ENCODE results near the gene HORMAD2.
A peak's percentile ranks its signal among the peaks of the same experiment; 100 is the strongest.
"Not testable (repeated sequence)": the region's sequence is repeated elsewhere in the genome, so short reads cannot be mapped to it uniquely, and the experiment has no call there.

HORMAD2 gene

DNA sequence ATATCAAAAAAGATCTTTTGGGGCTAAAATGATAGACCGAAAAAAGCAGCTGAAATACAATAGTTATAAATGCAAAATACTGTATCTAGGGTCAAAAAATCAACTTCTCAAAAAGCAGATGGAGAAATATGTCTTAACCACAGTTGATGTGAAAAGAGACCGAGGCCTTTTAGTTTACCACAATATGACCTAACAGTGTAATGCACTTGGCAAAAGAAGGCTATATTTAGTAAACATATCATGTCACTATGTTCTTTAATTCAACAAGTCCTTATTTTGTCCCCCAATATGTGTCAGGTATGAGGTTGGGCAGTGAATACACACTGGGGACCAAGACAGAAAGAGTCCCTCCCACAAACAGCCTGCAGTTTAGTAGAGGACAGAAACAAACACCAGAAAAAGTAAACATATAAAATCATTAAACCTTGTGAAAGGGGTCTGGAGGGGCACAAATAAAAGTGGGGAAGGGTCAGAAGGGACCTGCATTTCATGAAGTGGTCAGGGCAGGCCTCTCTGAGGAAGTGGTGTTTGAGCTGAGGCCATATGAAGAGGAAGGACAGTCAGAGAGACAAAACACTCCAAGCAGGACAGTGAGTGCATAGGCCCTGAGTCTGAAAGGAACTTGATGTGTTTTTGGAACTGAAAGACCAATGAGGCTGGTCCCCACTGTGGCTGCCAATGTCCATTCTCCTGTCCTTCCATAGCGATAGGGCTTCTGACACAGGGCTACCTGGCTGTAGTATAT lies 112.9 kb downstream of the HORMAD2 start:
- DNase-seq, result no peak

- DNase-seq, result no peak
Measured at GRCh38 chr22:30195245-30196140, 115.2 kb downstream of the HORMAD2 start.

DNA sequence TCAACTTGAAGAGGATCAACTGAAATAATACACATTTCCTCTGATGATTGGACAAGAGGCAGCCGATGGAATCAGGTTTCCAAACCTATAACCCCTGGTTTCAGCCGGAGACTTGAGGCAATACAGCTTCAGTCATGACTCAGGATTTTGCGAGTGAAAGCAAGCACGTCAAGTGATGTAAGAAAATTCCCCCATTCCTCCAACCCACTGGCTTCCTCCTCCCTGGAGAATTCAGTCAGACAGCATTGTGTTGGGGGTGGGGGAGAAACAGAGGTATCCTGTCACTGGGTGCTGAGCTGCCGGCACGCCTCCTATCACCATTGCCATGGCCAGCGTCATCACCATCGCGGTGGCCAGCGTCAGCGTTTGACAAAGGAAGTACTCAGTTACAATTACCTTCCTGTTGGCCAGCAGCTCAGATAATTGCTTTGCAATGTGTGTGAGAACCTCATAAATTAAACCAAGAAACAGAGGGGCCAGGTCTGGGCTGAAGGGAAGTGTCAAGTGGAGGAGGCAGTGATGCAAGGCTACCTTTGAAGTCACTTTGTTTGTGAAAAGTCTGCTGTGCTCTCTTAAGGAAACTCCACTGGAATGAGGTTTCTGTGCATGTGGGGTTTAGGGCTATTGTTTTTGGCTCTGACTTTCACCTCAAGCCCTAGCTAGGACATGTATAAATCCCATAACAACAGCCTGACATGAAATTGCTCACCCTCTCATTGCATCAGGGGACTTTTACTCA lies 116.0 kb downstream of the HORMAD2 start:
- peak; percentile 43 to 54 for DNase-seq

DNA sequence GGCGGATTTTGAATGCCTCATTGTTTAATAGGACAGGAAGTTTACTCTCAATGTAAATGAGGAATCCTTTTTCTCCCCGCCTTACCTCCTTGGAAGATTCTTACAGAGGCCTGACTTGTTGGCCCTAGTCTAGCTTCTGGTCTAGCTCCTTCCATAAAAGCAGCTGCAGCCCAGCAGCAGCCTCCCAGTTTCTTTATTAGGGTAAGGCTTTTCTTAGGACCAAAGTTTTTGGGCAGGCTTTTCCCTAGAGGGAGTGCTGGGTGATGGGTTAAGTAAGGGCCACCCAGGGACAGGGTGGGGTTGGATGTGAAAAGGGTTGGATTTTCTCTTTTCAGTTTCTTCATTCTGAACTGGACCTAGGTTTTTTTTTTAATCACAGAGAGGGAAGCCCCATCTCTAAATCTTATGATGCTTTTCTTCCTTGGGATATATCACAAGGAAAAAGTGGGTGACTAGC lies 116.6 kb downstream of the HORMAD2 start:
- DNase-seq, result peak in 1 of 2 donors; percentile 41

DNA sequence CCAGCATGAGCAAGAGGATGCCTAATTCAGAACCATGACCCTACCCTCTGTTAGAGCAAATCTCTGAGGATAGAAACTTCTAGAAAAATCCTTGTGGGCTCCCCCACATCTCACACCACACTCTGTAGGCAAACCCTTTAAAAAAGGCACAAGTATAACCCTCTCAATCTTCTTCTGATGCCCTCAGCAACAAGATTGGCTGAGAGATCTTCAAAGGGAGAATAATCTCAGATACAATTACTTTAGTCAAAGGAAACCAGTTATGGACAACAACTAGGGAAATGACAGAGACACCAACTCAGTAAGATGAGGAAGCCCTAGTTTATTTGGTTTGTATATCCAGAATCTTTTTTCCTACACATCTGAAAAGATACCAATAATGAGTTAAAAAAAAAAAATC lies 117.1 kb downstream of the HORMAD2 start:
- DNase-seq, result no peak

GRCh38 chr22:30198152-30198825 lies 118.0 kb downstream of the HORMAD2 start:
- DNase-seq, result no peak

- DNase-seq, result no peak
Measured at GRCh38 chr22:30198921-30199320, 118.7 kb downstream of the HORMAD2 start.

GRCh38 chr22:30200905-30201304 lies 120.6 kb downstream of the HORMAD2 start:
- DNase-seq, result not testable (repeated sequence)

DNA sequence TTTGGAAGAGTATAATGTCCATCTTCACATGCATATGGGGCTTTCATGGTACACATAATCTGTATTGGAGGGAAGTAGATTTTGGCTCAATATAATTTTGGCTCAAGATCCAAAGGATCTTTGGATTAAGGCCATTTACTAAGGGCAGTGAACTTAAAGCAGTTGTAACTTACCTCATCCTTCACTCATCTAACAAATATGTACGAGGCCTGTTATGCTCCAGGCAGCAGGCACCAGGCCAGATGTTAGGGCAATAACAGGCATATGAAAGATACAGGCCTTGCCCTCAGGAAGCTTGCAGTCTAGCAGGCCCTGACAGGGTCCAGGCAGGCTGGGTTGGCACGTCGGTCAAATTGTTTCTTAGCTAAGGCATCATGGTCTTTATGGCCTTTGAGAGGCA lies 121.7 kb downstream of the HORMAD2 start:
- DNase-seq, result no peak

DNA sequence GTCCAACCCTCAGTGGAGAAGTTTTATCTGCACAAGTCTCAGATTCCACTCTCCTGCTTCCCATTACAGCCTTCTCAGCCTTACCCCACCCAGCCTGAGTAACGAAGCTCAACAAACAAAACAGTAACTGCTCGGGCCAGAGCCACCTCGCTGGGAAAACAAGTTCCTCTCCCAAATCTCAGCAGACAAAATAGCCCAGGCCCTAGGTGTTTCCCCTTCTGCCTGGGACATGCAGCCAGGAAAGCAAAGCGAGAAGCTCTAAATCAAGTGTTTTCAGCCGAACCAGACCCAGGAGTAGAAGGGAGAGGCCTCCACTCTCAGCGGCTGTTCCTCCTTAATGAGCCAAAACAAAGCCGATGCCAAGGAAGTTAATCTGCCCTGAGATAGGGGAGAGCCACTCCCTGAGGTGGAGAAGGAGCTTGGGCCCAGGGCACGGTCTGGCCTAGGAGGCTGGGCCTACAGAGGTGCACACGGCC lies 122.3 kb downstream of the HORMAD2 start:
- DNase-seq, result no peak

DNA sequence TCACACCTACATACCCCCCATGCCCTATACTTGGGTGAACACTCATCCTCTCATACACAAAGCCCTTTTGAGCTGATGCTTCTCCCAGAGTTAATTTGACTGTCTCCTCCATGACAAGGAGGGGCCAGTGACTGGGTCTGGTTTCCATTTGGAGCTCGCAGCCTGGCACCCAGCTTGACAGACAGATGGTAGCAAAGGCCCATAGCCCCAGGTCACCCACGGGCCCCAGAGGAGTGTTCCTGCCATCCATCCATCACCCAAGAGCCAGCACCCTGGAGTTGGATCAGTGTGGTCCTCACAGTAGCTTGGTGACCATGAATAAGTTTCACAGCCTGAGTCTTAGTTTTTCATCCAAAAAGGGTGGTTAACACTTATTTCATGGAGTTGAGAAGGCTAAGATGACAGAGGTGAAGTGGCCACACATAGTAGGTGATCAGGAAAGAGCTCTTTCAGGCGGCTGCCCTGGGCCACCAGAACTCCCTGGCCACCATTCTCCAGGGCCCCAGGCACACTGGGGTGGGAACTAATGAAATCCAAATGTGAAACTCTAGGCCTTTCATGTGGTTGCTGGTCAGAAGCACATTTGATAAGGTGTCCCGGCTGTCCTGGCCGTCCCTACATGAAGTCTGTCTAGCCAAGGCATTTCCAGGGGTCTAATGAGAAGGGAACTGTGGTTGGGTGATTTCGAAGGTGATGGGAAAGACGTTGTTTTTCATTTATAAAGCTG lies 123.9 kb downstream of the HORMAD2 start:
- DNase-seq, result no peak

DNA sequence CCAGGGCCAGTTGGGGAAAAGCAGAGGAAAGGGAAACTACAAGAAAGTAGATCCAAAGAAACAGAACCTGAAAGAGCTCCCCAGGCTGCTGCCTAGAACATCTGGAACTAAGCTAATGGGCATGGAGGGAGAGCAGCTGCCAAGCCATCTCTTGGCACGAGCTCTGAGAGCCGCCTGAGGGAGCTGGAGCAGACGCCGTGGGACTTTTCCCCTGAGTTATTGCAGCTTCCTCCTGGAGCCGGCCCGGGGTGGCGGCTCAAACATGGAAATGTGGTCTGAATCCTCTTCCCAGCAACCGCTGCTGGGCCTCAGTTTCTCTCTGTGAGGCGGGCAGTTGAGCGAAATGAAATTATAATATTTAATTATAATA lies 124.5 kb downstream of the HORMAD2 start:
- DNase-seq, result no peak

GRCh38 chr22:30205281-30206115 lies 125.2 kb downstream of the HORMAD2 start:
- DNase-seq, result no peak

GRCh38 chr22:30206944-30207343 lies 126.7 kb downstream of the HORMAD2 start:
- no peak for DNase-seq

DNA sequence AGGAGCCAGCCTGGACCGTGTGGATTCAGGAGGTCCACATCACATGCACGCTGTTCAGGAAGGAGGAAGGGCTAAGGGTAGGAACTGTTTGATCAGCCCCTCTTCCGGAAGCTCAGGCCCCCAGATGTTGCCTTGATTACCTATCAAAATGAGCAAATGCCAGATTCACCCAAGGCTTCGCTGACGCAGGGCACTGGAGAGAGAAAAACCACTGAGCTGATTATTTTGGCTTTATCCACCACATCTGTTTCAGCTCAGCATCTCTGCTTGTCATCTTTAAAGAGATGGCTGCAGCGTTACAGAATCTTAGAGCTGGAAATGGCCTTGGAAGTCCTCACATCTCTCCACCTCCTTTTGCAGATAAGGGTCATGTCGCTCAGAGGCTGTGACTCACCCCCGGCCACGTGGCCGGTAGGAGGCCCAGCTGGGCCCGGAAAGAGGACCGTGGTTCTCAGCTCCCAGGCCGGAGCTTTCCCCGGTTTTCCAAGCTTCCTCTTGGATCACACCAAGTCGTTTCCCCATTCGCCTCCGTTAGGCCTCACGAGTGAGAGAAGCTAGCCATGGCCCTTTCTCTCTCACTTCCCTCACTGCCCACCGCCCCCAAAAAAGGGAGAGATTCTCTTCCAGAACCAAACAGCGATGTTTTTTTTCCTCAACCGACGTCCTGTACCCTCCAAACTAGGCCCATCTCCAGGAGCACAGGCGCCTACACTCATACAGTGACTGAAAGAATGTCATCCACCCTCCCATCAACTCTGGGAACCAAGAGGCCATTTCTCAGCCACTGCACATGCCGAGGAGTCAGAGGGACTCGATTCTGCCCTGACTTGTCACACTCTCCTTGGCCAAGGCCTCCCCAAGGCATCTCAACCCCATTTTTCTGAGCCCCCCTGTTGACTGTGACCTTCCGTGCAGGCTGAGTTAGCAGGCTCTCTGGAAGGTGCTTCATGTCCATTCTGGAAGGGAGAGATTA lies 128.7 kb downstream of the HORMAD2 start:
- DNase-seq, result no peak

DNA sequence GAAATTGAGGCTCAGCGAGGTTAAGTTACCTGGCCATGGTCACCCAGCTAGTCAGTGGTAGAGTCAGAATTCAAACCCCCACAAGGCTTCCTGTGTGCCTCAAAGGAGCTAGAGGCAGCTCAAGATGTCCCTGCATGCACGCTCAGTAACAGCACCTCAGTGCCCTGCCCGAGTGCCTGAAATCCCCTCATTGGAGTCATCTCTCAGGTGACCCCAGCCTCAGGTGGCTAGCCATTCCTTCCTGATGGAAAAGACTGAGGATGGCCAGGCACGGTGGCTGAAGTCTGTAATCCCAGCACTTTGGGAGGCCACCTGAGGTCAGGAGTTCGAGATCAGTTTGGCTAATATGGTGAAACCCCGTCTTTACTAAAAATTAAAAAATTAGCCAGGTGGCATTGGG lies 129.4 kb downstream of the HORMAD2 start:
- DNase-seq, result no peak

DNA sequence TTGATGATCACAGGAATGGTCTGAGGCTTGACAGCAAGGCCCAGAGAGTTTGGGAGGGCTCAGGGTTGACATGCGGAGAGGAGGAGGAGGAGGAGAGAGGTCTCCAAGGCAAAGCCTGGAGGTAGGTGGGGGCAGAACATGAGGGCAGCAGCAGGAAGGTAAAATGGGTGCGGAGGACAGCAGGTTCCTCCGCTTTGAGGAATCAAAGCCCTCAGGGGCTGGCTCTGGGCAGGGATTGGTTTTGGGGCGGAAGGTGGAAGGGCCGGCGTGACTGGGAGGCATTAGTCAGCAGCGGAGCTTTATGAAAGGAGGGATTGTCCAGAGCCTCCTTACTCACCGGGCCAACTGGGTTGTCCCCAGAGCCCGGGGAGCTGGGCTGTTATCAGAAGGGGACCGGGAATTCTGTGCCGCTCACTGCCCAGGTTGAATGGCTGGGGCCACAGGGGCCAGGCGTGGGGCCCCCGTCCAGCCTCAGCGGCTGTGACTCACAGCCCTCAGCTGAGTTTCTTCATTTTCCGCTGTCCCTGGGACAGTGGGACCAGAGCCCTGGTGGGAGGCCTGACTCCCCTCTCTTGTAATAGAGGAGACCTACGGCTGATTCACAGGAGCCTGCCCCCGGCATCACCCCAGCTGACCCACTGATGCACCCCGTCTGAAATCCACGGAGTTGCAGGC lies 130.1 kb downstream of the HORMAD2 start:
- no peak for DNase-seq

DNA sequence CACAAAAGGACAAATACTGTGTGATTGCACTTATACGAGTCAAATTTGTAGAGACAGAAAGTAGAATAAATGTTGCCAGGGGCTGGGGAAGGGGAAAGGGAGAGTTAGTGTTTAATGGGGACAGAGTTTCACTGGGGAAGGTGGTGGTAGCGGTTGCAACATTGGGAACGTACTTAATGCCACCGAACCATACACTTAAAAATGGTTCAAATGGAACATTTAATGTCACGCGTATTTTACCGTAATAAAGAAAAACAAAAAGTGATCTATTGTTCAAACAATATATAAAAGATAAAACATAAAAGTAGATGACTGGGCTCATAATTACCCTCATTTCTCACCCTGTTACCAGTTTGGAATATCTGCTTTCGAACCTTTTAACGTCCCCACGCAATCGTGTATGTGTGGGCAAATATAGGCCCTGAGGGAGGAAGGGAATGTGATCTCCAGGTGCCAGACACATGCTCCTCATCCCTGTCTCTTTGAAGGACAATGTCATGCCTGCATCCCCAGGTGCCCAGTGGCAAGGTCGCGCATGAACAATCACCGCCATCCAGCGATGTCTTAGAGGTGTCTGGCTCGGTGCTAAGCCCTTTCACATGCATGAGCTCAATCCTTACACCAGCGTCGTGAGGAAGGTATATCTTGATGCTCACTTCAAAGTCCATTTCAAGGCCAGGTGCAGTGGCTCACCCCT lies 131.0 kb downstream of the HORMAD2 start:
- no peak for DNase-seq
